Head of caudate nucleus (tissue), 42 donors: ENCODE results near the gene UPK3BL1.
"Not testable (repeated sequence)": the region's sequence is repeated elsewhere in the genome, so short reads cannot be mapped to it uniquely, and the experiment has no call there.

Source experiments
- DNase-seq, 42 donors: peaks; one replicate each; pipeline versions ENCODE4 v3.0.0 to v3.0.0-alpha.2; 2020 to 2021; ENCODE audit warnings: mixed read lengths in 7 of 42
- intact Hi-C: fragments of 100-400 bp; cut with DNase I; formaldehyde crosslinking; loops from one replicate; pipeline ENCODE4 v1.15.0; 2022

UPK3BL1 gene

DNA sequence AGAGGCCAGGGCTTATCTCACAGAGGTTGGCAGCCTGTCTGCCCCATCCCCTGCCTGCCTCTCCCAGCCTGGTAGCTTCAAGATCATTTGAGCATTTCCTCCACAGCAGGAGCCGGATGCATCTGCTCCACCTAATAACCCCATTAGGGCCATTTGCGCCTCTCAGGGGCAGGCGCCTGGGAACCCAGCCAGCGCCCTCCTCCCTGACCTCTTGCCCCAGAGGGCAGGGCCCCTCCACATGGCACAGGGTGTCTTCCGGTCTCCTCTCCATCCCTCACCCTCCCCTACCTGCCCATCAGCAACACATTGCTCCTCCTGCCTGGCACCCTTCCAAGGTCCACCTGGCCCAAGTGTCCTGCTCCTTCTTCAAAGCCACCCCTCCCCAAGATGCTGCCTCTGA lies 7.2 kb downstream of the UPK3BL1 start:
- intact Hi-C loops, DNase-seq: not testable (repeated sequence)

DNA sequence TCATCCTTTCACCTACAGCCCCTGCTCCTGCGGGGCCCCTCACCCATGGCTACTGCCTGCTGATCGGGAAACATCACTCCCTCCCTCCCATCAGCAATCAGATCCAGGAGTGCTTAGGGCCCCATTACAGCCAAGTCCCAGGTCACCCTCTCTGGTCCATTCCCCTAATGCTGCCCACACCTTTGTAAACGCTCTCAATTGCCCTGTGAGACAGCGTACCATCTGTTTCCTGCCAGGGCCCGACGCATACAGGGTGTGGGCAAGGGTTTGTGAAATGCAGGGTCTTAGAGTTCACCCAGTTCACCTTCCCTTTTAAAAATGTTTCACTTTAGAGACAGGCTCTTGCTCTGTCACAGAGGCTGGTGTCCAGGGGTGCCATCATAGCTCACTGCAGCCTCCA lies 8.3 kb downstream of the UPK3BL1 start:
- intact Hi-C loops = not testable (repeated sequence)

DNA sequence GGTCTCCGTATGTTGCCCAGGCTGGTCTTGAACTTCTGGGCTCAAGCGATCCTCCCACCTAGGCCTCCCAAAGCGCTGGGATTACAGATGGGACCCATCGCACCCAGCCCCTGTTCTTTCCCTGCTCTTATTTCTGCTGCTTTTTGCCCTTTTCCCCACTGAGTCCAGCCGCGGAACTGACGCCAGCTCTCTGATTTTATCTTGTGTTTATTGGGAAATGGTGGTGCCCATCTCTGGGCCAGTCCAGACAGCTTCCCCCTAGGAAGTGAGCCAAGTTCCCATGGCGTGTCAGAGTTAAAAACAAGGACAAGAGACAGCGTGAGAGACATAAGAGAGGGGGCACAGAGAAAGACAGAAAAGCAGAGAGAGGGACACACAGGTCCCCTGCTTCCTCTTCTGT lies 12.0 kb downstream of the UPK3BL1 start:
- peak in 3 of 42 donors; percentile 0 to 22 (median 17) for DNase-seq
- intact Hi-C loops = not testable (repeated sequence)

More for the DNA sequence above, 8.3 kb downstream of the UPK3BL1 start:
- DNase-seq = not testable (repeated sequence)

DNA sequence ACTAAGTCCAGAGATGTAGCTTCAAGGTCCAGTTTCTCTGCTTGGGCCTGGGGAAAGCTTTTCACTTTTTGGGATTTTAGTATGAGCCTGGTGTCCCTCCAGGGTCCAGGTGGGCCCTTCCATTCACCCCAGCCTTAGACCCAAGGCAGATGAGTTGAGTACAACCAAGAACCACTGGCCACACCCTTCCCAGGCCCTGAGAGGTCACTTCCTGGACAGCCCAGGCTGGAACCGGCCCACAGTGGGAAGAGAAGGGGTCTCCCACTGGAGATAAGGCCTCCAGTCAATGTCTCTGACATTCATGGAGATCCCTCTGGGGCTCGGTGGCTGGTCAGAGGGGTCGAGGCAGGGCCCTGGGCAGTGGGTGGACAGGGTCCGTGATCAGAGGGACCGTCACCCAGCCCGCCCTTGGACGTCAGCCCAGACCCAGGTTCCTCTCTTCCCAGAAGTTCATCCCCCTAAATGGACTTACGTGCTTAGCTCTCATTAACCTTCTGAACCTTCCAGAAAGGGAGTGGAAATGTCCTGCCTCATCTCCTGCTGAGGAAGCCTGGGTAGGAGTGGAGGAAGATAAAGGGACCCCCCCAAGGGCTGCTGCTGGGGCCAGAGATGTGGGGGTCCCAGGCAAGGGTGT lies 15.2 kb downstream of the UPK3BL1 start:
- DNase-seq, intact Hi-C loops: not testable (repeated sequence)

DNA sequence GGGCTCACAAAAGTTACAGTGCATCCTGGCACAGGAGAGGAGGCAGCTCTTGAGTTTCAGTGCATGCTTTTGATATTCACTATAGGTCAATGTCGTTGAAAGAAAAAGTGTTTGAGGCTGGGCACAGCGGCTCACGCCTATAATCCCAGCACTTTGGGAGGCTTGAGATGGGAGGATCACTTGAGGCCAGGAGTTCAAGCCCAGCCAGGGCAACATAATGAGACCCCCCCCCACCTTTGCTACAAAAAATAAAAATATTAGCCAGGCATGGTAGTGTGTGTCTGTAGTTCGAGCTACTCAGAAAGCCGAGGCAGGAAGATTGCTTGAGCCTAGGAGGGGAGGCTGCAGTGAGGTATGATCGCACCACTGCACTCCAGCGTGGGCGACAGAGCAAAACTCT lies 24.5 kb downstream of the UPK3BL1 start:
- peak in 3 of 42 donors; percentile 1 to 18 (median 10) for DNase-seq
- intact Hi-C loops = not testable (repeated sequence)

DNA sequence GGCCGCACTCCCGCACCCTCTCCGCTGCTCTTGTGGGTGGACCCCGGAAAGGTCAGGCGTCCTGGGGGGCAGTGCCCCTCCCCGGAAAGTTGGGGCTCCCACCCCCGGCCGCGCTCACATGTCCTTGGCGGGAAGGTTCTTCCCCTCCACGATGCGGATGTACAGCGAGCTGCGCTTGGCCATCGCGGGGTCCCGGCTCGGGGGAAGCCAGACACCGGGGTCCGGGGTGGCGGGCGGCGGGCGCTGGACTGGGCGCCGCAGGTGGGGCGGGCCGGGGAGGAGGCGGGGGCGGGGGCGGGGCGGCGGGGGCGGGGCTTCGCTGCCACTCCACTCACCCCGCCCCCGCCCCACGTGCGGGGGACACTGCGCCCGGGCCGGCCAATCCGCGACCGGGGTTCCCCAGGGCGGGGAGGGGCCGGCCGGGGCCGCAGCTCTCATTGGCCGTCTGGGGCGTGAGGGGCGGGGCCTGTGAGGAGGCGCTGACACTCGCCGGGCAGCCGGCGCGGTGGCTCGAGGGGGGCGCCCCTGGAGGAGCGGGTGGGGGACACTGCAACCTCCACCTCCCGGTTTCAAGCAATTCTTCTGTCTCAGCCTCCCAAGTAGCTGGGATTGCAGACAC lies 26.0 kb downstream of the UPK3BL1 start, which contains the start of gene RASA4:
RASA4 (minus strand) TSS at position 250 of the 619 bp plus-strand sequence; CDS start at position 183, 67 bp downstream.
- peak in 36 of 42 donors; percentile 3 to 71 (median 41) for DNase-seq
- intact Hi-C loops = not testable (repeated sequence)

DNA sequence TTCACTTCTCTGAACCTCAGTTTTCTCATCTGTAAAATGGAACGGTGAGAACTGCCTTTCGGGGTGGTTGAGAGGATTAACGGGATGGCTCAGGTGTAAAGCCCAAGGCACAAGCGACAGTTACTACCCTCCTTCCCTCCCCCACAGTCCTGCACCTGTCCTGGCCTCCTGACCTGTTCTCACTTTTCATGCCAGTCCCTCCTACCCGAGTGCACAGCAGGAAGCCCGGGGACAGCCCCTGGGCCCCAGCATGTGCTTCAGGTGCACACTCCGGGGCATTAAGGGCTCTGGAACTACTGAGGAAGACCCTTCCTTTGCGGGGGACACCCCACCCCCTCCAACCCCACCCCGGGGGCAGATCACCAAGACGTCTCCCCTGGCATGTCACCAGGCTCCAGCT lies 26.7 kb downstream of the UPK3BL1 start:
- intact Hi-C loops, DNase-seq: not testable (repeated sequence)

DNA sequence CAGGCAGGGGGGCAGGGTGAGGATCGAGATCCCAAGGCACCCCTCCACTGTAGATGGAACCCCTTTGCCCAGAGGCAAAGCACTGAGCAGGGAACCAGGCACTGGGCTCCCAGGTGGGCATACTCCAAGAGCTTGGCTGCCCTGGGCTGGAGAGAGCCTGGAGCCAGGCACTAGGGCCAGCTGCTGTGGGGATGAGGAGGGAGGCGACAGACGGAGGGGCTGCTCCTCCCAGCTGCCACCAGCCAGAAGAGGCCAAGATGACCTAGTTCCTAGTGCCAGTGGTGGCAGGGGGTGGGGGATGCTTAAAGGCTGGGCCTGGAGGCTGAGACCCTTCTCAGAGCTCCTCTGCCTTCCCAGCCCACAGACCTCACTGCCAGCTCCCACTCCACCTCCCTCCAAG lies 27.7 kb downstream of the UPK3BL1 start:
- intact Hi-C loops, DNase-seq: not testable (repeated sequence)

DNA sequence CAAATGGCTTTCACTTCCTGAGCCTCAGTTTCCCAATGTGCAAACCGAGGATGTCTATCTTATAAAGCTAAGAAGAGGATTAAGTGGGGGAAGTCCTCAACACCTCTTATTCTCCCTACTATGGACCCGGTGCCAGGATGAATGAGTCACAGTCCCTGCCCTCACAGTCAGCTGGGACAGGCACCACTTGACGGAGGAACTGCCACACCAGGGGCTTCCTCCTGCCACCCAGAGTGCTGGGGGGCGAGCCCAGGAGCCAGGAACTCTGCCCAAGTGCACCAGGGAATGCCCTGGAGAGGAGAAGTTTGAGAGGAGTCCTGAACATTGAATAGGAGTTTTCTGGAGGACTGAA lies 28.3 kb downstream of the UPK3BL1 start:
- DNase-seq, intact Hi-C loops: not testable (repeated sequence)

DNA sequence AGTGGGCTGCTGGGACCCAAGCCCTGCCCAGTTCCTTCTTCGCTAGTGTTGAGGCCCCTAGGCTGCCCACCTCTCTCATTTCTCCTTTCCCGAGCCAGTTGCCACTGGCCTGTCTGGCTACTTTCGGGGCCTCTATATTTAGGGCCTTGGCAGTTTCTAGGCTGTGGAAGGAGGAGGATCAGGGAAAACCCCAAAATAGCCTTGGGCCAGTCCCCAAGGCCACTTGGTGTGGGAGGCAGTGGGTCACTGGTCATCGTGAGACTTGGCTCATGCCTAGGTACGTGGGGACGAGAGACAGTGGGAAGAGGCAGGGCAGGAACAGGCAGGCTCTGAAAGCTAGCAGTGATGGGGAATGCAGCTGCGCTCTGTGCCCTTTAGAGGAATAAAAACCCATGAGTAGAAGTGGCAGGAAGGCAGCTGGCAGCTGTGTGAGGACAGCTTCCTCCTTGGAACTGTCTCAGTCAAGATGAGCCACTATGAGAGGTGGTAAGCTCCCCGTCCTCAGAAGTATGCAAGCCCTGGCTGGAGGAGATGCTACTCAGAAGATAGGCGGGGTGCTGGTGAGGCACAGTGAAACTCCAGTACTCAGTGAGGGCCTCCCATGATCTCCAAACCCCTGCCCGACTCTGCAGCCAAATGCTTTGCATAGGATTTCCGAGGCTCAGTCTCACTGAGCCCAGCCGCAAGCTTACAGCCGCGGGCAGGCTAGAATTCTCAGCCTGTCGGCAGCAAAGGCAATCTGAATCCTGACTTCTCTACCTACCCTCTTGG lies 28.8 kb downstream of the UPK3BL1 start:
- intact Hi-C loops = not testable (repeated sequence)
- DNase-seq = peak in 10 of 42 donors; percentile 0 to 39 (median 16)

DNA sequence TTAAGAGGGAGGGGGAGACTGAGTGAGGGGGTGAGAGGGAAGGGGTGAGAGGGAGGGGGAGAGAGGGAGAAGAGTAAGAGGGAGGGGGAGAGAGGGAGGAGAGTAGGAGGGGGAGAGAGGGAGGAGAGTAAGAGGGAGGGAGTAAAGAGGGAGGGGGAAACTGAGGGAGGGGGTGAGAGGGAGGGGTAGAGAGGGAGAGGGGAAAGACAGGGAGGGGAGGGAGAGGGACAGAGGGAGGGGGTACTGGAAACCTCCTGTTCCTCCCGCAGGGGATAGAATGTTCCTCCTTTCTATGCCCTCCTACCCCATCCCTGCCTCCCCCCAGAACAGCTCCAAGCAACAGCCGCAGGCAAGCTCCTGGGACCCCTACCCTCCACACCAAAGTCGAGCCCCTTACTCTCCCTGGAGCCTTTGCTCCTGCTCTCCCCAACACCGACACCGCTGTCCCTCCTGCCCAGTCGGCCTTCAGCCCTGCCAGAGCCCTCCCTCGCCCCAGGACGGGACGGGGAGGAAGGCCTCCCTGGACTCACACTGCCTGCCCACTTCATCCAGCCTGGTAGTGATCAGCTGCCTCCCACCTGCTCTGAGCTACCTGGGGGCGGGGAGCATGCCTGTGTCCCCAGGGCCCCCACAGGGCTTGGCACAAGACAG lies 30.8 kb downstream of the UPK3BL1 start:
- DNase-seq = peak in 25 of 42 donors; percentile 4 to 49 (median 25)
- intact Hi-C loops = not testable (repeated sequence)

DNA sequence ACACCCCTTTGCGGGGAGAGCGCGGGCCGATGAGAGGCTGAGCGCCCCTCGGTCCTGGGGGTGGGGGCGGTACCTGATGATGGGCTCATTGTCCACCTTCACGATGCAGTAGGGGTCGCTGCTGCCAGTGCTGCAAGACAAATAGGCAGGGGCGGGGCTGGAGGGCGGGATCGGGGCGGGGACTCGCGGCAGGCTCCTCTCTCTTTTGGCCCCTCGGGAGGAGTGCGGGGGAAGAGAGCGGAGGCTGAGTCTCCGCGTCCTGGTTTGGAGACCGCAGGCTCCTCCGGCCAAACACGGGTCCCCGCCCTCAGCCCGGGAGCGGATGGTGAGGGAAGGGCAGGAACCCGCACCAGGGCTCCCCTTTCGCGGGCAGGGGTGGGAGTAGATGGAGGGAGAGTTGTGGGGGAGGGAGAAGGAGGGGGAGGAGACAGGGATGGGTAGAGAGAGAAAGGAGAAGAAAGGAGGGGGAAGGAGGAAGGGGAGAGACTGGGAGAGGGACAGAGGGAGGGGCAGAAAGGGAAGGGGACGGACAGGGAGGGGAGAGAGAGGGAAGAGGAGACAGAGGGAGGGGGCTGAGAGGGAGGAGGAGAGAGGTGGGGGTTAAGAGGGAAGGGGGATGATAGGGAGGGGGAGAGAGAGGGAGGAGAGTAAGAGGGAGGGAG lies 31.4 kb downstream of the UPK3BL1 start:
- DNase-seq = not testable (repeated sequence)

DNA sequence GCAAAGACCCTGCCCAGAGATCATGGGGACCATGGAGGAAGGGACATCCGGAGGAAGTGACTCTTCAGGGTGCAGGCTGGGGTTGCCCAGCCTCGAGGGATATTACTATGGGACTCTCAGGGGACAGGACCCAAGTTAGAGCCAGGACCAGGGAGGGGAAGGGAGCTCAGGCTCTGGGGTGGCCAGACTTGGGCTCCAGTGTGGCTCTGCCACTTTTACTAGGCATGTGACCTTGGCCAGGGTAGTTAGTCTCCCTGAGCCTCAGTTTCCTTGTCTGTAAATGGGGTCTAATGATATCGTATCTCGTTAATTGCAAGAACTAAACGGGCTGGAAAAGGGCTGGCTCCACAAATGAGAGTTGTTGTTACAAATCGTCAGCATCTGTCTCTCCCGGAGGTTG lies 32.1 kb downstream of the UPK3BL1 start:
- DNase-seq = peak in 9 of 42 donors; percentile 1 to 32 (median 17)
- intact Hi-C loops = not testable (repeated sequence)

More for the DNA sequence above, 31.4 kb downstream of the UPK3BL1 start:
- intact Hi-C loops = not testable (repeated sequence)

DNA sequence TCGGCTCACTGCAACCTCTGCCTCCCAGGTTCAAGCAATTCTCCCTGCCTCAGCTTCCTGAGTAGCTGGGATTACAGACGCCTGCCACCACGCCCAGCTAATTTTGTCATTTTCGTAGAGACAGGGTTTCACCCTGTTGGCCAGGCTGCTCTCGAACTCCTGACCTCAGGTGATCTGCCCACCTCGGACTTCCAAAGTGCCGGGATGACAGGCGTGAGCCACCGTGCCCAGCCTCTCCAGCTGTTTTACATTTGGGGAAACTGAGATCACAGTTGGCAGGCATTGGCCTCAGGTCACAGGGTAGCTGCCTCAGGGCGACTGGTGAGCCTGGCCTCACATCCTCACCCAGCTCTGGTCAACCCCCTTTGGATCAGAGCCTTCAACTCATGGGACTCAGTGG lies 32.9 kb downstream of the UPK3BL1 start:
- DNase-seq = peak in 4 of 42 donors; percentile 12 to 33 (median 13)
- intact Hi-C loops = not testable (repeated sequence)

DNA sequence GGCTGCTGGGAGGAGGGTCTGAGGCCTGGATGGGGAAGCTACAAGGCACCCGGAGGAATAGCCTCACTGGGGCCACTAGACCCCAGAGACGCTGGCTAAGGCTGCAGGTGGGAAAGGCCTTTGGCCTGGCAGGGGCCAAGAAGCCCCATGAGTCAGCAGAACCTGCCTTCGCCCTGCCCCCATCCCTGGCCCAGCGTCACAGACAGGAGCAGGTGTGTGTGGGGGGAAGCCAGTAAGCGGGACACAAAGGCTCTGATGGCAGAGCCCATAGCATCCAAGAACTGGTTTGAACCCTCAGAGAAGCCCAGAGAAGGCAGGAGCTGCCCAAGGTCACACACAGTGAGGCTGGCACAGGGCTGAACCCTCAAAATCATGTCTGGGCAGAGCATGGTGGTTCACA lies 35.7 kb downstream of the UPK3BL1 start:
- DNase-seq, intact Hi-C loops: not testable (repeated sequence)

DNA sequence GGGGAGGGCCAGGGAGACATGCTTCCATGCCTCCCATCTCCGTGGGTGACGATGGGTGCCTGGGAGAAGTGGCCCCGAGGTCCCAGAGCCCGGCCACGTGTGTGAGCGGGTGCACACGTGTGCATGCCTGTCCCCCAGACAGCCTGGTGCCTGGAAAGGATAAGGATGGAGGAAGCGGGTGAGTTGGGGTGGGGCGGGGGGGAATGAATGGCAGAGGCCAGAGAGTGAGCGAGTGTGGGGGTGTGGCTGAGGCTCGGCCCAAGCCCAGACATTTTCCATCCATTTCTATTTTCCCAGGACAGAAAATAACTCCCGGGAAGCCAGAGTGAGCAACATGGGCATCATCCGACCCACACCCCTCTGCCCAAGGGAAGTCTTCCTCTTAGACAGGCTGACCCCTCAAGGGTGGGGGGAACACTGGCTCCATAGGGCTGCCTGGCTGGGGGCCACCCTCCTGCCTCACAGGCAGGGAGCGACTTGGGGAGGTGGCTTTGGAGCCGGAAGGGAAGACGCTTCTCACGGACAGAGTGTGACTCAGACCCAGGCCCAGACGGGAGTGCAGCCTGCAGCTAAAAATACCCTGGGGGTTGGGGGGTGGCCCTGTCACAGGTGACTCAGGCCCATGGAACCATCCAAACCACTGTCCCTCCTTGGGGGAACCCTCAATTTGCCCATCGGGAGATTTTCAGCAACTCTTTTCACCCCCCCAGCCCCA lies 38.0 kb downstream of the UPK3BL1 start:
- DNase-seq, intact Hi-C loops: not testable (repeated sequence)

DNA sequence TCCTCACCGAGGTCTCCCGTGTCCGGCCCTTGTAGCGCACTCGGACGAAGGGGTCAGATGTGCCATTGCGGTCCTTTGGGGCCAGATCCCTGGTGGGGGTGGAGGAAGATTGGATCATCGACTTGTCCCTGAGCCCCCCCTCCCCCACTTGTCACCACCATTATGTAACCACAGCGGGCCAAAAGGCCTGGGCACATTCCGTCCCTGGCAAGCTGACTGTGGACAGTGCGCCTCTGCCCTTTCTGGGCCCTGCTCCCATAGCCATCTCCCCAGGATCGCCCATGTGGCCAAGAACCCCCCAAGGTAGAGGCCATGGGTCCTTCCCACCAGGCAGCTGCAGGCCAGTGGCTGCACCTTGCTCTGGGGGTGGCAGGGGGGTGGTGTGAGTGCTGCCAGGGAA lies 40.3 kb downstream of the UPK3BL1 start:
- intact Hi-C loops, DNase-seq: not testable (repeated sequence)

DNA sequence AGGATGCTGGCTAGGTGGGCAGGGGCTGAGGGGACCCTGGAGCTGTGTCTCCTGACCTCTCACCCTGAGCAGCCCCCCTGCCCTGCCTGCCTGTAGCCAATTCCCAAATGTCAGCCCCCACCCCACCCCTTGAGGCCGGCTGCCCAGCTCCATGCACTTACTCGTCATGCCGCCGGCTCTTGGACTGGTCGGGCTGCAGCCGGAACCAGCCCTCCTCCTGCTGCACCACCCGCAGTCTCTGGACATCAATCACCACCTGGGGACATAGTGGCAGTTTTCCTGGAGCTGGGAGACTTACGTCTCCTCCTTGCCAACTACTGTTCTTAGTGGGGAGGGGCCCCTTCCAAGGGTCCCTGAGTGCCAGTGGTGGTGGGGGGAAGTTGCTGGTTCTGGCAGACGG lies 42.9 kb downstream of the UPK3BL1 start:
- DNase-seq, intact Hi-C loops: not testable (repeated sequence)
